Gastrocnemius medialis (tissue), 4 donors: ENCODE measurements around the gene TIGD7. TPM values are rescaled to one million over a fixed set of nuclear protein-coding genes. Genes with fewer than 3 reads are reported as not detected.

Source experiments
- ATAC-seq, 2 donors: fragments of 150-250 bp; one replicate each; pipeline ENCODE4 v1.9.1; 2016
- DNase-seq, 2 donors: peaks; one replicate each; pipeline ENCODE4 v3.0.0-alpha.2; 2019
- H3K27ac ChIP-seq, 4 donors: fragments of 200-600 bp; sonication (generic); 1 replicate in 1 of 4; 2 replicates in 3 of 4; pipeline ENCODE4 v1.5.1; 2016 to 2018; ENCODE audit warnings: mild to moderate bottlenecking in 2 of 4, moderate library complexity in 1 of 4
- H3K27me3 ChIP-seq, 3 donors: fragments of 200-600 bp; sonication (generic) in 2 of 3; 1 replicate in 1 of 3; 2 replicates in 2 of 3; pipeline versions ENCODE4 v1.5.1 to v1.6.0; 2016 to 2019; ENCODE audit warnings: mild to moderate bottlenecking in 1 of 3, moderate library complexity in 1 of 3
- H3K36me3 ChIP-seq, 2 donors: fragments of 200-600 bp; sonication (generic) in 1 of 2; one replicate each; pipeline ENCODE4 v1.5.1; 2017 to 2018
- H3K4me1 ChIP-seq, 2 donors: fragments of 200-600 bp; sonication (generic) in 1 of 2; one replicate each; pipeline ENCODE4 v1.5.1; 2016 to 2017; ENCODE audit warnings: mild to moderate bottlenecking in 2 of 2
- H3K4me3 ChIP-seq, 4 donors: fragments of 200-600 bp; sonication (generic) in 3 of 4; 1 replicate in 1 of 4; 2 replicates in 3 of 4; pipeline ENCODE4 v1.5.1; 2016 to 2019; ENCODE audit warnings: mild to moderate bottlenecking in 2 of 4
- H3K9me3 ChIP-seq, 3 donors: fragments of 200-600 bp; sonication (generic) in 2 of 3; 1 replicate in 1 of 3; 2 replicates in 2 of 3; pipeline ENCODE4 v1.5.1; 2016 to 2019
- POLR2A ChIP-seq, 2 donors: fragments of 450-650 bp; IDR thresholded peaks; one replicate each; pipeline ENCODE4 v1.6.1; 2017; ENCODE audit warnings: antibody characterized with exemption in 2 of 2, mild to moderate bottlenecking in 2 of 2, moderate library complexity in 2 of 2
- in situ Hi-C, 4 donors: fragments of 200-750 bp; cut with MboI; loops; one replicate each; pipeline versions ENCODE4 v1.15.0 to v1.8.0; 2017; ENCODE audit warnings: low sequenced_read_pairs in 4 of 4
- intact Hi-C: fragments of 100-400 bp; cut with DNase I; formaldehyde crosslinking; loops from one replicate; pipeline ENCODE4 v1.15.1; 2023; ENCODE audit warnings: low total_unique reads
- total RNA-seq, 4 donors: library from RNA; depleted of rRNA; stranded (reverse); fragments of >200 nt; gene quantifications; one replicate each; pipeline versions ENCODE4 v1.1.0 to v1.2.3, GENCODE V29; 2016
- TF ChIP-seq, protein P1 (sequence below), 5 experiments: fragments of 450-650 bp in 3 of 5; fragments of 200-600 bp in 2 of 5; sonication (generic) in 2 of 5; IDR thresholded peaks in 4 of 5; conservative IDR thresholded peaks in 1 of 5; 1 replicate in 4 of 5; 2 replicates in 1 of 5; pipeline ENCODE4 v1.5.1; 2016 to 2019; ENCODE audit warnings: antibody characterized with exemption in 5 of 5, mild to moderate bottlenecking in 3 of 5, moderate library complexity in 3 of 5

TIGD7 gene
- total RNA-seq, 4 donors from 2014 or later: 2.5 to 8.1 (median 4.4) TPM

- H3K36me3 ChIP-seq: no peaks in the 10 kb centered on the region
- H3K4me3 ChIP-seq: peak within 1 kb of the TSS in 1 of 4 donors; percentile 16
- no peak within 1 kb of the TSS for H3K27ac ChIP-seq
- intact Hi-C loops (no loop called here), in situ Hi-C loops (no loop called here)
- no peak for ATAC-seq
- DNase-seq: peak; percentile 8 to 21
- no peaks in the 10 kb centered on the region for H3K9me3 ChIP-seq
- no peak for TF ChIP-seq POLR2A (IDR thresholded peaks at IDR 0.05)
- TF ChIP-seq, protein P1, sequence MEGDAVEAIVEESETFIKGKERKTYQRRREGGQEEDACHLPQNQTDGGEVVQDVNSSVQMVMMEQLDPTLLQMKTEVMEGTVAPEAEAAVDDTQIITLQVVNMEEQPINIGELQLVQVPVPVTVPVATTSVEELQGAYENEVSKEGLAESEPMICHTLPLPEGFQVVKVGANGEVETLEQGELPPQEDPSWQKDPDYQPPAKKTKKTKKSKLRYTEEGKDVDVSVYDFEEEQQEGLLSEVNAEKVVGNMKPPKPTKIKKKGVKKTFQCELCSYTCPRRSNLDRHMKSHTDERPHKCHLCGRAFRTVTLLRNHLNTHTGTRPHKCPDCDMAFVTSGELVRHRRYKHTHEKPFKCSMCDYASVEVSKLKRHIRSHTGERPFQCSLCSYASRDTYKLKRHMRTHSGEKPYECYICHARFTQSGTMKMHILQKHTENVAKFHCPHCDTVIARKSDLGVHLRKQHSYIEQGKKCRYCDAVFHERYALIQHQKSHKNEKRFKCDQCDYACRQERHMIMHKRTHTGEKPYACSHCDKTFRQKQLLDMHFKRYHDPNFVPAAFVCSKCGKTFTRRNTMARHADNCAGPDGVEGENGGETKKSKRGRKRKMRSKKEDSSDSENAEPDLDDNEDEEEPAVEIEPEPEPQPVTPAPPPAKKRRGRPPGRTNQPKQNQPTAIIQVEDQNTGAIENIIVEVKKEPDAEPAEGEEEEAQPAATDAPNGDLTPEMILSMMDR (IDR thresholded peaks at IDR 0.05 in 4 of 5, conservative IDR thresholded peaks at IDR 0.05 in 1 of 5): no peak
- H3K27me3 ChIP-seq: peaks cover 0 to 10% (median 7%) of the 10 kb centered on the region in 3 donors
- no peaks in the 10 kb centered on the region for H3K4me1 ChIP-seq
These were observed 48.9 kb downstream of the TIGD7 start, which contains the start of gene MEFV for GRCh38 chr16:3256146-3256865. MEFV (minus strand) TSS chr16:3256633; CDS start chr16:3256587, 46 bp downstream.

DNA sequence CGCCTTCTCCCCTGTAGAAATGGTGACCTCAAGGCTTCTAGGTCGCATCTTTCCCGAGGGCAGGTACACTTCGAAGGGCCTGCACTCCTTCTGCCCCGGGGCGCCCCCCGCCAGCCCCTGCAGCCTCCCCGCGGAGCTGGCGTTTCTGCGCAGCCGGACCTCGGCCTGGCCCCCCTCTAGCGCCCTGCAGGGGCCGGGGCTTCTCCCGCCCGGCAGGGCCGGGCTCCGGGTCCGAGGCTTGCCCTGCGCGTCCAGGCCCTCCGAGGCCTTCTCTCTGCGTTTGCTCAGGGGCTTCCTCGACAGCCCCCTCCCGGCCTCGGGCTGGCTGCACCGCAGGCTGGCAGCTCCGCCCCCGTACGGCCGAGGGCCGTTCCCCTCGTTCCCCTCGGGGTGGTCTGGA lies 50.9 kb downstream of the TIGD7 start:
- Histone ChIP-seq H3K36me3 (no peaks in the 10 kb centered on the region), H3K27ac (no peak overlapping the region), H3K4me1 (no peaks in the 10 kb centered on the region), H3K9me3 (no peaks in the 10 kb centered on the region), H3K4me3 (no peak overlapping the region), H3K27me3 (peaks cover 0 to 10% (median 7%) of the 10 kb centered on the region in 3 donors)
- DNase-seq (no peak), ATAC-seq (no peak)
- in situ Hi-C loops: no loop called here
- intact Hi-C loops: no loop called here
- TF ChIP-seq, protein P1 (IDR thresholded peaks at IDR 0.05 in 4 of 5, conservative IDR thresholded peaks at IDR 0.05 in 1 of 5): no peak
- TF ChIP-seq POLR2A (IDR thresholded peaks at IDR 0.05): no peak

GRCh38 chr16:3252967-3253366 lies 52.3 kb downstream of the TIGD7 start:
- no peak for DNase-seq
- no peaks in the 10 kb centered on the region for H3K4me1 ChIP-seq
- H3K4me3 ChIP-seq: no peak overlapping the region
- no peak overlapping the region for H3K27ac ChIP-seq
- ATAC-seq: no peak
- no peaks in the 10 kb centered on the region for H3K9me3 ChIP-seq
- no peaks in the 10 kb centered on the region for H3K36me3 ChIP-seq
- H3K27me3 ChIP-seq: peaks cover 0 to 10% (median 7%) of the 10 kb centered on the region in 3 donors
- TF ChIP-seq, protein P1 (IDR thresholded peaks at IDR 0.05 in 4 of 5, conservative IDR thresholded peaks at IDR 0.05 in 1 of 5): no peak
- no peak for TF ChIP-seq POLR2A (IDR thresholded peaks at IDR 0.05)
- in situ Hi-C loops: no loop called here
- intact Hi-C loops: no loop called here

- no peak for ATAC-seq
- Histone ChIP-seq H3K27ac (no peak overlapping the region), H3K27me3 (no peaks in the 10 kb centered on the region), H3K4me3 (no peak overlapping the region), H3K4me1 (no peaks in the 10 kb centered on the region), H3K9me3 (no peaks in the 10 kb centered on the region), H3K36me3 (no peaks in the 10 kb centered on the region)
- no peak for TF ChIP-seq POLR2A (IDR thresholded peaks at IDR 0.05)
- TF ChIP-seq, protein P1 (IDR thresholded peaks at IDR 0.05 in 4 of 5, conservative IDR thresholded peaks at IDR 0.05 in 1 of 5): no peak
- intact Hi-C loops (no loop called here), in situ Hi-C loops (no loop called here)
- DNase-seq: no peak
These were observed 55.8 kb downstream of the TIGD7 start for GRCh38 chr16:3249451-3249850.
